GM12878 (cell line): ENCODE results near the gene NME5. TPM values are rescaled to one million over a fixed set of nuclear protein-coding genes. Genes with fewer than 3 reads are reported as not detected.
A peak's percentile ranks its signal among the peaks of the same experiment; 100 is the strongest.

Experiments used
- ATAC-seq: fragments of 200-7000 bp; cut with Tn5 transposase; 3 replicates; pipeline ENCODE4 v1.9.1; 2020; ENCODE audit warnings: mild to moderate bottlenecking, moderate library complexity
- BruUV-seq: library from RNA; stranded (reverse); fragments of 400-500 nt; replicated peaks from 2 replicates; lab custom pipeline; 2021; lab: Mats Ljungman, UMichigan
- CTCF ChIA-PET: fragments of 300-600 bp; sonication (Branson Sonifier 250); formaldehyde crosslinking; extraction: SDS; loops from one replicate; lab custom pipeline; 2021; ENCODE audit warnings: inconsistent platforms; lab: Yijun Ruan, JAX
- POLR2A ChIA-PET: fragments of 350-600 bp; formaldehyde crosslinking; extraction: SDS; loops from one replicate; lab custom pipeline; 2021; ENCODE audit warnings: inconsistent platforms; lab: Charles Lee
- RAD21 ChIA-PET: fragments of 300-600 bp; sonication (Branson Sonifier 250); formaldehyde crosslinking; loops from one replicate; lab custom pipeline; 2023; ENCODE audit warnings: antibody characterized with exemption; ENCODE audit not compliant: unreplicated experiment; lab: Charles Lee
- SMC1A ChIA-PET: fragments of 300-600 bp; sonication (Branson Sonifier 250); formaldehyde crosslinking; loops from one replicate; lab custom pipeline; 2023; ENCODE audit not compliant: unreplicated experiment, uncharacterized antibody; lab: Charles Lee
- DNase-seq: peaks from one replicate; pipeline ENCODE4 v3.0.0-alpha.2; 2011; ENCODE audit warnings: low read depth, low spot score
- FAIRE-seq: peaks from 3 replicates; lab custom pipeline; 2011; peaks lifted over from hg19 to GRCh38; lab: Jason Lieb, UNC
- H2AFZ ChIP-seq: 2 replicates; pipeline ENCODE4 v1.6.0; 2011; ENCODE audit warnings: low read depth, low read length, control low read depth; ENCODE audit not compliant: control insufficient read depth
- H3K27ac ChIP-seq: 2 replicates; pipeline ENCODE4 v1.5.1; 2011; ENCODE audit warnings: control low read depth; ENCODE audit not compliant: control insufficient read depth, insufficient read depth
- H3K27me3 ChIP-seq, 2 experiments: replicated peaks in 1 of 2; 2 replicates each; pipeline versions ENCODE4 v1.6.0 to v1.6.1; 2011; ENCODE audit warnings: low read length in 1 of 2; ENCODE audit not compliant: control insufficient read depth in 2 of 2, insufficient read depth in 2 of 2
- H3K36me3 ChIP-seq, 2 experiments: 2 replicates each; pipeline ENCODE4 v1.5.1; 2011; ENCODE audit warnings: low read length in 1 of 2; ENCODE audit not compliant: control insufficient read depth in 2 of 2, insufficient read depth in 2 of 2
- H3K4me1 ChIP-seq: 2 replicates; pipeline ENCODE4 v1.6.1; 2011; ENCODE audit warnings: mild to moderate bottlenecking, low read length, moderate library complexity, mixed read lengths; ENCODE audit not compliant: control insufficient read depth, insufficient read depth
- H3K4me2 ChIP-seq: 2 replicates; pipeline ENCODE4 v1.6.0; 2011; ENCODE audit warnings: control low read depth; ENCODE audit not compliant: control insufficient read depth, insufficient read depth
- H3K4me3 ChIP-seq: fragments of 200-600 bp; sonication (generic); 2 replicates; pipeline ENCODE4 v1.5.1; 2016
- H3K79me2 ChIP-seq: 2 replicates; pipeline ENCODE4 v1.6.0; 2011; ENCODE audit warnings: low read length; ENCODE audit not compliant: control insufficient read depth, insufficient read depth
- H3K9ac ChIP-seq: 2 replicates; pipeline ENCODE4 v1.8.0; 2011; ENCODE audit warnings: low read length, control low read depth, mixed read lengths; ENCODE audit not compliant: control insufficient read depth, insufficient read depth
- H3K9me3 ChIP-seq: replicated peaks from 3 replicates; pipeline ENCODE4 v1.5.1; 2011; ENCODE audit warnings: mild to moderate bottlenecking, low read length; ENCODE audit not compliant: control insufficient read depth, insufficient read depth
- H4K20me1 ChIP-seq: 2 replicates; pipeline ENCODE4 v1.6.0; 2011; ENCODE audit not compliant: control insufficient read depth, insufficient read depth
- BHLHE40 ChIP-seq, 2 experiments: fragments of 450-650 bp in 1 of 2; IDR thresholded peaks; 2 replicates each; pipeline ENCODE4 v1.6.1; 2011 to 2017; ENCODE audit warnings: low read depth in 2 of 2, borderline replicate concordance in 1 of 2, improper control_type of control experiment in 1 of 2, low read length in 1 of 2, mild to moderate bottlenecking in 1 of 2
- DPF2 ChIP-seq: fragments of 450-650 bp; IDR thresholded peaks from 2 replicates; pipeline ENCODE4 v1.6.1; 2017; ENCODE audit warnings: mild to moderate bottlenecking
- GABPA ChIP-seq: IDR thresholded peaks from 2 replicates; pipeline ENCODE4 v1.6.1; 2014; ENCODE audit warnings: antibody characterized with exemption, low read depth, mild to moderate bottlenecking, inconsistent platforms
- PML ChIP-seq: IDR thresholded peaks from 2 replicates; pipeline ENCODE4 v1.6.1; 2012; ENCODE audit warnings: low read length, inconsistent platforms
- YBX1 ChIP-seq: fragments of 450-650 bp; IDR thresholded peaks from 2 replicates; pipeline ENCODE4 v1.6.1; 2016; ENCODE audit warnings: antibody characterized with exemption
- ZBTB4 ChIP-seq: fragments of 450-650 bp; formaldehyde crosslinking; IDR thresholded peaks from 2 replicates; pipeline ENCODE4 v1.4.0; 2022; ENCODE audit warnings: mild to moderate bottlenecking, moderate library complexity
- ZBTB40 ChIP-seq: fragments of 450-650 bp; IDR thresholded peaks from 2 replicates; pipeline ENCODE4 v1.6.1; 2016; ENCODE audit warnings: mild to moderate bottlenecking, moderate library complexity, borderline replicate concordance
- WGBS: methylation state at CpG from one replicate; pipeline ENCODE4 v1.1.6; 2016; ENCODE audit warnings: low lambda C conversion rate; ENCODE audit not compliant: insufficient replicate concordance, insufficient coverage; ENCODE audit errors: missing lambda C conversion rate; 5-methylcytosine and 5-hydroxymethylcytosine counted together
- in situ Hi-C: fragments of 300-500 bp; cut with MboI; formaldehyde crosslinking; loops from 9 replicates; pipeline ENCODE4 v1.14.3; 2018; ENCODE audit warnings: mixed read lengths
- intact Hi-C: fragments of 100-400 bp; cut with micrococcal nuclease; formaldehyde crosslinking; loops from one replicate; pipeline ENCODE4 v1.14.2; 2022; ENCODE audit not compliant: unreplicated experiment
- polyA plus RNA-seq, 11 experiments: library from polyadenylated mRNA; depleted of rRNA in 4 of 11; unstranded in 6 of 11; stranded (reverse) in 5 of 11; fragments of >200 nt; fragmentation: Nextera tagmentation in 4 of 11; fragmentation: Illumina TruSeq in 1 of 11; extraction: Ambion mirVana in 4 of 11; extraction: Trizol in 1 of 11; gene quantifications; 1 replicate in 1 of 11; 2 replicates in 10 of 11; pipeline versions ENCODE4 v1.2.1 to v1.2.3, GENCODE V29; 2011 to 2016; ENCODE audit warnings: inconsistent platforms in 2 of 11, missing spikeins in 2 of 11, low read depth in 1 of 11
- total RNA-seq, 4 experiments: library from RNA; depleted of rRNA in 3 of 4; stranded (reverse); fragments of >200 nt in 3 of 4; fragmentation: Illumina TruSeq in 1 of 4; extraction: Trizol in 1 of 4; gene quantifications; 2 replicates each; pipeline versions ENCODE4 v1.2.1 to v1.2.3, GENCODE V29; 2013 to 2021
- TF ChIP-seq, protein P1 (sequence below): fragments of 150-350 bp; IDR thresholded peaks from 2 replicates; pipeline ENCODE4 v1.6.1; 2014; ENCODE audit warnings: mild to moderate bottlenecking, low read depth, low read length
- TF ChIP-seq, protein P2 (sequence below): fragments of 450-650 bp; IDR thresholded peaks from 2 replicates; pipeline ENCODE4 v1.6.1; 2017; ENCODE audit warnings: low read depth, mild to moderate bottlenecking, moderate library complexity

The NME5 gene
- total and polyA plus RNA-seq, 10 of the 15 experiments (the other 5 are each of a cell fraction or from before 2014, with no cell fraction given) = 0.22 to 0.52 TPM; not detected in 8

DNA sequence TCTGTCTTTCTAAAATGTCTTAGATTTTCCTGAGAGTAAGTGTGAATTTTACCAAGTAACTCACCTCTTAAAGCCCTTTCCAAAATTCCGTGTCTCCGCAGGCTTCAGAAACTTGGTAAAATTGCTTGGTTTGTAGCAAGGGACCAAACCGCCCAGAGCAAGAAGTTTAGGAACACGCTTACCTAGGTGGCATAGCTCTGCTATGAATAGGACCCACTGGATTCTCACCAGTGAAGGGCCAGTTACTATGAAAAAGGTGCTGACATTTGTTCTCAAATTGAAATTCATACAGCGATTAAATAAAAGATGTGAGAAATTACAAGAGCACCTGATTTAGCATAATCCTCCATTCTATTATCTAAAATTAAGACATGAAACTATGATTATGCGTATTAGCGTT lies 6.7 kb downstream of the NME5 start:
- in situ Hi-C loops = loop anchor here (10.0 kb wide), 3 partner anchors 48 to 468 kb away; partner anchors contain the start of gene WNT8A
- H3K36me3 ChIP-seq = no peaks in the 10 kb centered on the region
- 35% methylated on average over 7 of the region's 7 CpGs for WGBS
- H4K20me1 ChIP-seq = no peaks in the 10 kb centered on the region
- FAIRE-seq (no peak), DNase-seq (no peak), ATAC-seq (no peak)
- no peak overlapping the region for H3K27ac ChIP-seq
- H3K27me3 ChIP-seq = no peaks in the 10 kb centered on the region
- H3K79me2 ChIP-seq = no peaks in the 10 kb centered on the region
- peak overlapping the region; percentile 60; the same call in 1 of the 2 replicates for H3K4me3 ChIP-seq
- ChIA-PET POLR2A (interaction anchor here (0.7 kb wide), 1 partner anchor 244 kb away, joined by 3 read pairs; no protein-coding TSS in a partner anchor), SMC1A (interaction anchor here (0.6 to 3.6 kb wide), 14 partner anchors 11 to 390 kb away, joined by 3 to 87 read pairs (median 6); no protein-coding TSS in a partner anchor), CTCF (interaction anchor here (0.6 to 13.8 kb wide), 27 partner anchors 9 to 509 kb away, joined by 3 to 243 read pairs (median 7); partner anchors contain the start of genes FAM13B and WNT8A), RAD21 (interaction anchor here (1.1 to 3.4 kb wide), 11 partner anchors 19 to 353 kb away, joined by 3 to 59 read pairs (median 6); partner anchors contain the start of gene PKD2L2)
- intact Hi-C loops = loop anchor here (2.0 to 10.0 kb wide), 2 partner anchors 354 to 508 kb away; no protein-coding TSS in a partner anchor
- no peak overlapping the region for H3K9ac ChIP-seq
- peak overlapping the region; percentile 54; the same call in 1 of the 2 replicates for H3K4me2 ChIP-seq
- no TSS peak for BruUV-seq
- H2AFZ ChIP-seq = peak overlapping the region; percentile 69
- H3K9me3 ChIP-seq = no peaks in the 10 kb centered on the region
- H3K4me1 ChIP-seq = no peaks in the 10 kb centered on the region
- TF ChIP-seq, protein P1, sequence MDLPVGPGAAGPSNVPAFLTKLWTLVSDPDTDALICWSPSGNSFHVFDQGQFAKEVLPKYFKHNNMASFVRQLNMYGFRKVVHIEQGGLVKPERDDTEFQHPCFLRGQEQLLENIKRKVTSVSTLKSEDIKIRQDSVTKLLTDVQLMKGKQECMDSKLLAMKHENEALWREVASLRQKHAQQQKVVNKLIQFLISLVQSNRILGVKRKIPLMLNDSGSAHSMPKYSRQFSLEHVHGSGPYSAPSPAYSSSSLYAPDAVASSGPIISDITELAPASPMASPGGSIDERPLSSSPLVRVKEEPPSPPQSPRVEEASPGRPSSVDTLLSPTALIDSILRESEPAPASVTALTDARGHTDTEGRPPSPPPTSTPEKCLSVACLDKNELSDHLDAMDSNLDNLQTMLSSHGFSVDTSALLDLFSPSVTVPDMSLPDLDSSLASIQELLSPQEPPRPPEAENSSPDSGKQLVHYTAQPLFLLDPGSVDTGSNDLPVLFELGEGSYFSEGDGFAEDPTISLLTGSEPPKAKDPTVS = no peak
- TF ChIP-seq, protein P2, sequence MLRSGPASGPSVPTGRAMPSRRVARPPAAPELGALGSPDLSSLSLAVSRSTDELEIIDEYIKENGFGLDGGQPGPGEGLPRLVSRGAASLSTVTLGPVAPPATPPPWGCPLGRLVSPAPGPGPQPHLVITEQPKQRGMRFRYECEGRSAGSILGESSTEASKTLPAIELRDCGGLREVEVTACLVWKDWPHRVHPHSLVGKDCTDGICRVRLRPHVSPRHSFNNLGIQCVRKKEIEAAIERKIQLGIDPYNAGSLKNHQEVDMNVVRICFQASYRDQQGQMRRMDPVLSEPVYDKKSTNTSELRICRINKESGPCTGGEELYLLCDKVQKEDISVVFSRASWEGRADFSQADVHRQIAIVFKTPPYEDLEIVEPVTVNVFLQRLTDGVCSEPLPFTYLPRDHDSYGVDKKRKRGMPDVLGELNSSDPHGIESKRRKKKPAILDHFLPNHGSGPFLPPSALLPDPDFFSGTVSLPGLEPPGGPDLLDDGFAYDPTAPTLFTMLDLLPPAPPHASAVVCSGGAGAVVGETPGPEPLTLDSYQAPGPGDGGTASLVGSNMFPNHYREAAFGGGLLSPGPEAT = no peak
- no peak for TF ChIP-seq BHLHE40 (IDR thresholded peaks at IDR 0.05; ENCODE audit: borderline replicate concordance in 1 of 2, low read depth in 2 of 2, low read length in 1 of 2)
- TF ChIP-seq YBX1 = no peak
- no peak for TF ChIP-seq PML
- TF ChIP-seq ZBTB4 (CRISPR knock-in tag) = no peak
- TF ChIP-seq GABPA = no peak
- no peak for TF ChIP-seq ZBTB40
- no peak for TF ChIP-seq DPF2
